ENCODE results near the gene ERBB4.

- TF ChIP-seq CTCF (IDR thresholded peaks at IDR 0.05) (no peak), POLR2AphosphoS5 (IDR thresholded peaks at IDR 0.05; ENCODE audit: low read depth, low read length) (no peak), YY1 (IDR thresholded peaks at IDR 0.05; ENCODE audit: low read depth) (no peak), RAD21 (IDR thresholded peaks at IDR 0.05; ENCODE audit: low read length) (no peak), RFX5 (IDR thresholded peaks at IDR 0.05; ENCODE audit: low read length) (no peak), EP300 (IDR thresholded peaks at IDR 0.05; ENCODE audit: borderline replicate concordance in 1 of 2, low read depth in 1 of 2, low read length in 1 of 2) (no peak)
Observed at GRCh38 chr2:212194396-212194795, 344.2 kb downstream of the ERBB4 start.

Data from SK-N-SH (cell line).